Bronchial epithelial cell (primary cell): ENCODE measurements around the gene TADA2A. TPM values are rescaled to one million over a fixed set of nuclear protein-coding genes. Genes with fewer than 3 reads are reported as not detected.

ENCODE experiments used
- DNase-seq: peaks from one replicate; pipeline ENCODE4 v3.0.0-alpha.2; 2010; ENCODE audit warnings: low read depth
- FAIRE-seq: peaks from 2 replicates; lab custom pipeline; 2011; peaks lifted over from hg19 to GRCh38; lab: Jason Lieb, UNC
- H3K27me3 ChIP-seq: 2 replicates; pipeline ENCODE4 v1.5.1; 2011; ENCODE audit warnings: low read length; ENCODE audit not compliant: control insufficient read depth, insufficient read depth
- H3K36me3 ChIP-seq: 2 replicates; pipeline ENCODE4 v1.5.1; 2011; ENCODE audit warnings: low read length; ENCODE audit not compliant: control insufficient read depth, insufficient read depth
- H3K4me3 ChIP-seq: 2 replicates; pipeline ENCODE4 v1.5.1; 2011; ENCODE audit warnings: mild to moderate bottlenecking, low read depth, low read length, control low read depth
- total RNA-seq: library from RNA; depleted of rRNA; stranded (reverse); fragments of >200 nt; gene quantifications from 2 replicates; pipeline ENCODE4 v1.2.1, GENCODE V29; 2014
- TF ChIP-seq, protein P1 (sequence below): IDR thresholded peaks from 2 replicates; pipeline ENCODE4 v1.5.1; 2011; ENCODE audit warnings: mild to moderate bottlenecking, moderate library complexity, low read length, control low read depth, inconsistent platforms; ENCODE audit not compliant: insufficient read depth, severe bottlenecking

TADA2A gene
- total RNA-seq, 1 donor from 2014 or later: 15.8 TPM

DNA sequence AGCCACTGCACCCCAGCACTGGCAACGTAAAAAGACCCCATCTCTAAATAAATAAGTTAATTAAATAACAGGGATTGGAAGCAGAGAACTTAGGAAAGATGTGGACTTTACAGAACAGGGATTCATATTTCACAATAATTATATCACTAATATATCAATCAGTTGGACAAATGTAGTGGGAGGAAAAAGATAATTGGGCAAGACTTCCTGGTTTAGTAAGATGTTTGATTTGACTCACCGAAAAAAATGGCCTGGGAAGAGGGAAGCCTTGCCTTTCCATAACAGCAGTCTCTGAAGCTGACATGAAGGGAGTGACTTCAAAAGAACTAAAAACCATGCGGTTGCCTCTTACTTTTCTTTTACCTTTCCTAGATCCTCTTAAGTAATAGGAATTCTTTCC, 46.1 kb upstream of the TADA2A start:
- TF ChIP-seq, protein P1, sequence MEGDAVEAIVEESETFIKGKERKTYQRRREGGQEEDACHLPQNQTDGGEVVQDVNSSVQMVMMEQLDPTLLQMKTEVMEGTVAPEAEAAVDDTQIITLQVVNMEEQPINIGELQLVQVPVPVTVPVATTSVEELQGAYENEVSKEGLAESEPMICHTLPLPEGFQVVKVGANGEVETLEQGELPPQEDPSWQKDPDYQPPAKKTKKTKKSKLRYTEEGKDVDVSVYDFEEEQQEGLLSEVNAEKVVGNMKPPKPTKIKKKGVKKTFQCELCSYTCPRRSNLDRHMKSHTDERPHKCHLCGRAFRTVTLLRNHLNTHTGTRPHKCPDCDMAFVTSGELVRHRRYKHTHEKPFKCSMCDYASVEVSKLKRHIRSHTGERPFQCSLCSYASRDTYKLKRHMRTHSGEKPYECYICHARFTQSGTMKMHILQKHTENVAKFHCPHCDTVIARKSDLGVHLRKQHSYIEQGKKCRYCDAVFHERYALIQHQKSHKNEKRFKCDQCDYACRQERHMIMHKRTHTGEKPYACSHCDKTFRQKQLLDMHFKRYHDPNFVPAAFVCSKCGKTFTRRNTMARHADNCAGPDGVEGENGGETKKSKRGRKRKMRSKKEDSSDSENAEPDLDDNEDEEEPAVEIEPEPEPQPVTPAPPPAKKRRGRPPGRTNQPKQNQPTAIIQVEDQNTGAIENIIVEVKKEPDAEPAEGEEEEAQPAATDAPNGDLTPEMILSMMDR: no peak
- H3K4me3 ChIP-seq: no peak overlapping the region
- DNase-seq (peak; percentile 94), FAIRE-seq (no peak)
- no peaks in the 10 kb centered on the region for H3K36me3 ChIP-seq
- H3K27me3 ChIP-seq: no peaks in the 10 kb centered on the region

- DNase-seq (peak; percentile 99), FAIRE-seq (no peak)
- no peak overlapping the region for H3K4me3 ChIP-seq
Observed at GRCh38 chr17:37361543-37361942, 45.1 kb upstream of the TADA2A start.

DNA sequence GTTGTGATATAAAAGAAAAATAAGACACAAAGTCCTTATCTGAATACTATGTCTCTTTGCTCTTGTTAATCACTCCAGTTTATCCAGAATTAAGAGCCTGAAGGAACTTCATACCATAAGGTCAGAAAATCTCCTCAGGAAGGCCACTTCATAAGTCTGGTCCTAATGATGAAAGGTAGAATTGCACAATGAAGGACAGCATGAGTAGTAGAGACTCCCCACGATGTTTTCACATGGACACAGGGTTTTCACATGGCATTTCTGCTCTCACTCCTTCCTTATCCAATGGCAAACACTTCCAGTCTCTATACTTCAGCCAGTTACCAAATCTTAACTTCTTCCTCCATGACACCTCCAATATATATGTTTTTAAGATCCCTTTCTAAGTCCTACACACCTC, 41.1 kb upstream of the TADA2A start:
- FAIRE-seq (no peak), DNase-seq (no peak)
- TF ChIP-seq, protein P1: no peak

More at GRCh38 chr17:37361543-37361942, 45.1 kb upstream of the TADA2A start:
- Histone ChIP-seq H3K27me3 (no peaks in the 10 kb centered on the region), H3K36me3 (no peaks in the 10 kb centered on the region)
- TF ChIP-seq, protein P1: no peak

GRCh38 chr17:37368577-37368976, 38.1 kb upstream of the TADA2A start:
- no peak overlapping the region for H3K4me3 ChIP-seq
- H3K36me3 ChIP-seq: no peaks in the 10 kb centered on the region
- DNase-seq (peak; percentile 56), FAIRE-seq (no peak)
- TF ChIP-seq, protein P1: no peak
- no peaks in the 10 kb centered on the region for H3K27me3 ChIP-seq

More for the DNA sequence above, 41.1 kb upstream of the TADA2A start:
- H3K4me3 ChIP-seq: no peak overlapping the region
- H3K27me3 ChIP-seq: no peaks in the 10 kb centered on the region
- H3K36me3 ChIP-seq: no peaks in the 10 kb centered on the region

DNA sequence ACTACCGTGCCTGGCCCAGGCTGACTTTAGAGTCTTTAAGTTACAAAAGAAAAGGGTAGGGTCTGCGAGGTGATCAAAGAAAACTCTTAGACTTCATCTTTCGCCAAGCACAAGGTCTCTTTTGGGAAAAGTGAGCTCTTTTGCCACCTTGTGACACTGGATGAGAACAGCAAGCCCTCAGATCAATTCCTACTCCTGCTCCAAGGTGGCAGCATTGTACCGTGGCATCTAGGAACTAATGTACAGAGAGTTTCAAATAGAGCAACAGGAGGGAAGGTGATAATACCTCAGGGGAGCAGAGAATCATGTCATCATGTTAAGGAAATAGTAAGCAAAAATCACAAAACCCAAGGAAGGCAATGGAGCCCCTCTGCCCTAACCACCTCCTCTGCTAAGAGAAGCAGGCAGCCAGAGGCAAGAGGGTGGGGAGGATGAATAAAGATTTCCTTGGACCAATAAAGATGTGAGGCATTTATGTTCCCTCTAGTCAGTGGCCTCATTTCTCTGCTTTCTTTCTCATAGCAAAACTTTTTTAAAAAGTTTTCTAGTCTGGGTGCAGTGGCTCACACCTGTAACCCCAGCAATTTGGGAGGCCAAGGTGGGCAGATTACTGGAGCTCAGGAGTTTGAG, 33.0 kb upstream of the TADA2A start:
- H3K4me3 ChIP-seq: no peak overlapping the region
- no peaks in the 10 kb centered on the region for H3K36me3 ChIP-seq
- DNase-seq: peak; percentile 81
- TF ChIP-seq, protein P1: peak; percentile 97
- FAIRE-seq: no peak
- H3K27me3 ChIP-seq: no peaks in the 10 kb centered on the region

DNA sequence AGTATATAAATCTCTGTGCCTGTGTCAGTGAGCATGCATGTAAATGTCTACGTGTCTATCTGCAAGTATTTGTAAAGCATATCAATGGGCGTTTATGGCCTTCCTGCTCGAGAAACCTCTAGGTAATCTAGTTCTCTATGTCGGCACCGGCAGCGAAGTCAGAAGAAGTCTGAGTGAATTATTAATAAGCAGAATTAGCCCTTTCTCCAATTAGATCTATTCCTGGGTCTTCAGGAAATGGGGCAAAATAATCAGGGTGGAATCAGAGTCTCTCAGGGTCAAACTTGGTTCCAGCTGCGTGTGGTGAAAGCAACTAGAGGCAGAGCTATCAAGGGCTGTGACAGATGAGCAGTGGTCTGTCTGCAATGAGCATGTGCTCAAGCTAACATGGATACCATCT, 31.0 kb upstream of the TADA2A start, which contains the start of gene C17orf78:
Gene C17orf78 (plus strand): TSS at position 280 of the 400 bp plus-strand sequence. CDS start 108 bp downstream, at position 388.
- no peak within 1 kb of the TSS for H3K4me3 ChIP-seq
- H3K36me3 ChIP-seq: no peaks in the 10 kb centered on the region
- H3K27me3 ChIP-seq: no peaks in the 10 kb centered on the region
- DNase-seq (no peak), FAIRE-seq (no peak)
- TF ChIP-seq, protein P1: no peak
